HG02938 (cell line): ENCODE results near the gene SPEF2.
A peak's percentile ranks its signal among the peaks of the same experiment; 100 is the strongest.
"Not testable (repeated sequence)": the region's sequence is repeated elsewhere in the genome, so short reads cannot be mapped to it uniquely, and the experiment has no call there.

Experiments used
- ATAC-seq: cut with Tn5 transposase; IDR thresholded peaks from one replicate; pipeline ENCODE4 v1.9.1; 2021; ENCODE audit warnings: mild to moderate bottlenecking, moderate library complexity; ENCODE audit not compliant: unreplicated experiment

Gene SPEF2

GRCh38 chr5:35819668-35820067, 202.0 kb downstream of the SPEF2 start:
- no peak for ATAC-seq

GRCh38 chr5:35820735-35821134, 203.1 kb downstream of the SPEF2 start:
- no peak for ATAC-seq

- no peak for ATAC-seq
Measured at GRCh38 chr5:35821513-35821912, 203.8 kb downstream of the SPEF2 start.

- no peak for ATAC-seq
Measured at GRCh38 chr5:35822511-35822910, 204.8 kb downstream of the SPEF2 start.

- no peak for ATAC-seq
Measured at GRCh38 chr5:35823347-35824098, 205.9 kb downstream of the SPEF2 start.

GRCh38 chr5:35826056-35826455, 208.4 kb downstream of the SPEF2 start:
- no peak for ATAC-seq

- ATAC-seq: no peak
Measured at GRCh38 chr5:35826554-35826953, 208.9 kb downstream of the SPEF2 start.

GRCh38 chr5:35828082-35828598, 210.5 kb downstream of the SPEF2 start:
- ATAC-seq: no peak

GRCh38 chr5:35830587-35830986, 212.9 kb downstream of the SPEF2 start:
- ATAC-seq: no peak

- ATAC-seq: no peak
Measured at GRCh38 chr5:35832762-35833161, 215.1 kb downstream of the SPEF2 start.

GRCh38 chr5:35833224-35833623, 215.6 kb downstream of the SPEF2 start:
- ATAC-seq: no peak

GRCh38 chr5:35835796-35836742, 218.4 kb downstream of the SPEF2 start:
- ATAC-seq: no peak

GRCh38 chr5:35838370-35839042, 220.8 kb downstream of the SPEF2 start:
- no peak for ATAC-seq

GRCh38 chr5:35842856-35843255, 225.2 kb downstream of the SPEF2 start:
- no peak for ATAC-seq

- ATAC-seq: not testable (repeated sequence)
Measured at GRCh38 chr5:35845508-35845907, 227.8 kb downstream of the SPEF2 start.

- ATAC-seq: no peak
Measured at GRCh38 chr5:35847491-35847890, 229.8 kb downstream of the SPEF2 start.

GRCh38 chr5:35847961-35848360, 230.3 kb downstream of the SPEF2 start:
- ATAC-seq: no peak

GRCh38 chr5:35849860-35850259, 232.2 kb downstream of the SPEF2 start:
- ATAC-seq: no peak

GRCh38 chr5:35850967-35851680, 233.5 kb downstream of the SPEF2 start:
- ATAC-seq: no peak

- ATAC-seq: peak; percentile 49
Measured at GRCh38 chr5:35852084-35852734, 234.5 kb downstream of the SPEF2 start.
